ENCODE results near the gene SMTNL2. TPM values are rescaled to one million over a fixed set of nuclear protein-coding genes. Genes with fewer than 3 reads are reported as not detected.

Gene SMTNL2
- total RNA-seq, 1 donor, result not detected

GRCh38 chr17:4582101-4582501, 2.2 kb upstream of the SMTNL2 start:
- H3K36me3 ChIP-seq (ENCODE audit: insufficient read depth, low read length), result no peaks in the 10 kb centered on the region
- H3K27me3 ChIP-seq (ENCODE audit: insufficient read depth, low read length), result peaks cover 40% of the 10 kb centered on the region
- no peaks in the 10 kb centered on the region for H3K79me2 ChIP-seq (ENCODE audit: insufficient read depth, low read length)
- H3K4me1 ChIP-seq (ENCODE audit: insufficient read depth, low read length), result no peaks in the 10 kb centered on the region
- no peaks in the 10 kb centered on the region for H3K9me3 ChIP-seq (ENCODE audit: low read depth, low read length)
- no peaks in the 10 kb centered on the region for H4K20me1 ChIP-seq (ENCODE audit: insufficient read depth, low read length)
- peak; percentile 72 for DNase-seq (ENCODE audit: insufficient read length, low spot score, missing footprints)
- TF ChIP-seq, protein P1, sequence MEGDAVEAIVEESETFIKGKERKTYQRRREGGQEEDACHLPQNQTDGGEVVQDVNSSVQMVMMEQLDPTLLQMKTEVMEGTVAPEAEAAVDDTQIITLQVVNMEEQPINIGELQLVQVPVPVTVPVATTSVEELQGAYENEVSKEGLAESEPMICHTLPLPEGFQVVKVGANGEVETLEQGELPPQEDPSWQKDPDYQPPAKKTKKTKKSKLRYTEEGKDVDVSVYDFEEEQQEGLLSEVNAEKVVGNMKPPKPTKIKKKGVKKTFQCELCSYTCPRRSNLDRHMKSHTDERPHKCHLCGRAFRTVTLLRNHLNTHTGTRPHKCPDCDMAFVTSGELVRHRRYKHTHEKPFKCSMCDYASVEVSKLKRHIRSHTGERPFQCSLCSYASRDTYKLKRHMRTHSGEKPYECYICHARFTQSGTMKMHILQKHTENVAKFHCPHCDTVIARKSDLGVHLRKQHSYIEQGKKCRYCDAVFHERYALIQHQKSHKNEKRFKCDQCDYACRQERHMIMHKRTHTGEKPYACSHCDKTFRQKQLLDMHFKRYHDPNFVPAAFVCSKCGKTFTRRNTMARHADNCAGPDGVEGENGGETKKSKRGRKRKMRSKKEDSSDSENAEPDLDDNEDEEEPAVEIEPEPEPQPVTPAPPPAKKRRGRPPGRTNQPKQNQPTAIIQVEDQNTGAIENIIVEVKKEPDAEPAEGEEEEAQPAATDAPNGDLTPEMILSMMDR (IDR thresholded peaks at IDR 0.05; ENCODE audit: extremely low read depth, low read depth, low read length), result no peak
- H3K27ac ChIP-seq (ENCODE audit: low read depth, low read length), result no peak overlapping the region
- H2AFZ ChIP-seq (ENCODE audit: low read length), result no peak overlapping the region
- no peak overlapping the region for H3K4me3 ChIP-seq (ENCODE audit: insufficient read depth, low read length)
- H3K4me2 ChIP-seq (ENCODE audit: insufficient read depth, low read length), result no peak overlapping the region

- no peaks in the 10 kb centered on the region for H3K36me3 ChIP-seq (ENCODE audit: insufficient read depth, low read length)
- TF ChIP-seq, protein P1 (IDR thresholded peaks at IDR 0.05; ENCODE audit: extremely low read depth, low read depth, low read length), result no peak
- no peaks in the 10 kb centered on the region for H4K20me1 ChIP-seq (ENCODE audit: insufficient read depth, low read length)
- H3K4me3 ChIP-seq (ENCODE audit: insufficient read depth, low read length), result no peak overlapping the region
- no peak overlapping the region for H2AFZ ChIP-seq (ENCODE audit: low read length)
- H3K4me2 ChIP-seq (ENCODE audit: insufficient read depth, low read length), result no peak overlapping the region
- H3K27me3 ChIP-seq (ENCODE audit: insufficient read depth, low read length), result peaks cover 43% of the 10 kb centered on the region
- H3K4me1 ChIP-seq (ENCODE audit: insufficient read depth, low read length), result no peaks in the 10 kb centered on the region
- peak; percentile 65 for DNase-seq (ENCODE audit: insufficient read length, low spot score, missing footprints)
- no peak overlapping the region for H3K27ac ChIP-seq (ENCODE audit: low read depth, low read length)
- H3K9me3 ChIP-seq (ENCODE audit: low read depth, low read length), result no peaks in the 10 kb centered on the region
- H3K79me2 ChIP-seq (ENCODE audit: insufficient read depth, low read length), result no peaks in the 10 kb centered on the region
These were observed 1.6 kb upstream of the SMTNL2 start for GRCh38 chr17:4582691-4583090.

DNA sequence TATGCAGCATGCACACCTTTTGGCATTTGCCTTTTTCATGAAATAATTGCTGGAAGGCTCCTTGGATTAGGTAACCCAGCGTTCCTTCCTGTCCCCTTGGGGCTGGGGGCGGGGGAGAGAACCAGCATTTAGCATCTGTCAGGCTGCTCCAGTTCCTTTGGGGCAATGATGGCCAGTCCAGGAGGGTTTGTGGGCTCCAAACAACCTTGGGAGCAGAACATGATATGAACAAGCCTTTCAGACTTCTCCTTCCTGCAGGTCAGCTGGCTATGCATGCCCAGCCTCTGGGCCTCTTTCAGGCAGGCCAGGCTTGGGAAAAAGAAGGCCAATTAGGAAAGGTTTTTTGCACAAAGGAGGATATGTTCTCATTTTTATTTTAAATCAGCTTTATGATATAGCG, 1.1 kb upstream of the SMTNL2 start:
- TF ChIP-seq, protein P1 (IDR thresholded peaks at IDR 0.05; ENCODE audit: extremely low read depth, low read depth, low read length), result no peak
- Histone ChIP-seq H3K27ac (ENCODE audit: low read depth, low read length) (no peak overlapping the region), H3K9me3 (ENCODE audit: low read depth, low read length) (no peaks in the 10 kb centered on the region), H3K4me2 (ENCODE audit: insufficient read depth, low read length) (no peak overlapping the region), H4K20me1 (ENCODE audit: insufficient read depth, low read length) (no peaks in the 10 kb centered on the region), H3K79me2 (ENCODE audit: insufficient read depth, low read length) (no peaks in the 10 kb centered on the region), H3K4me1 (ENCODE audit: insufficient read depth, low read length) (no peaks in the 10 kb centered on the region), H3K4me3 (ENCODE audit: insufficient read depth, low read length) (no peak overlapping the region), H2AFZ (ENCODE audit: low read length) (no peak overlapping the region), H3K27me3 (ENCODE audit: insufficient read depth, low read length) (peaks cover 43% of the 10 kb centered on the region), H3K36me3 (ENCODE audit: insufficient read depth, low read length) (no peaks in the 10 kb centered on the region)
- DNase-seq (ENCODE audit: insufficient read length, low spot score, missing footprints), result peak; percentile 72

DNA sequence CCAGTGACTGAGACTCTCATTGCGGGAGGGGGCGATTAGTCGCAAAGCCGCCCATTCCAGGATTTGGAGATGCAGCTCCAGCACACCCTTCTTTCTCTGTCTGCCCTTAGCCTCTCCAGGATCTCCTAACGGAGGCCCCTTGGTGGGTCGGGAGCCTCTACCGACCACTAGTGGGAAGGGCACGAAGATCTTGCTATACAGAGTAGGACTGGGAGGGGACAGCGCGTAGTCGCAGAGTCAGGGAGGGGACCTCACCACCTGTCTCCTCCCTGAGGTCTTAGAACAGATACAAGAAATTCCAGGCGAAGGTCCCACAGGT, 588 bp upstream of the SMTNL2 start:
- Histone ChIP-seq H3K36me3 (ENCODE audit: insufficient read depth, low read length) (no peaks in the 10 kb centered on the region), H3K79me2 (ENCODE audit: insufficient read depth, low read length) (no peaks in the 10 kb centered on the region), H3K4me2 (ENCODE audit: insufficient read depth, low read length) (no peak overlapping the region), H4K20me1 (ENCODE audit: insufficient read depth, low read length) (no peaks in the 10 kb centered on the region), H3K27ac (ENCODE audit: low read depth, low read length) (no peak overlapping the region), H3K4me3 (ENCODE audit: insufficient read depth, low read length) (no peak overlapping the region), H3K27me3 (ENCODE audit: insufficient read depth, low read length) (peaks cover 43% of the 10 kb centered on the region), H3K9me3 (ENCODE audit: low read depth, low read length) (no peaks in the 10 kb centered on the region), H3K4me1 (ENCODE audit: insufficient read depth, low read length) (no peaks in the 10 kb centered on the region), H2AFZ (ENCODE audit: low read length) (no peak overlapping the region)
- TF ChIP-seq, protein P1 (IDR thresholded peaks at IDR 0.05; ENCODE audit: extremely low read depth, low read depth, low read length), result peak; percentile 13
- DNase-seq (ENCODE audit: insufficient read length, low spot score, missing footprints), result peak; percentile 90

All from osteoblast (primary cell).